Cortex of kidney (tissue), 1 donor: Measurements from ENCODE around the gene ZNF367.
"Not testable (repeated sequence)": the region's sequence is repeated elsewhere in the genome, so short reads cannot be mapped to it uniquely, and the experiment has no call there.

Source experiments
- DNase-seq: peaks from one replicate; lab custom pipeline; 2025; lab: John Stamatoyannopoulos, UW

Gene ZNF367

DNA sequence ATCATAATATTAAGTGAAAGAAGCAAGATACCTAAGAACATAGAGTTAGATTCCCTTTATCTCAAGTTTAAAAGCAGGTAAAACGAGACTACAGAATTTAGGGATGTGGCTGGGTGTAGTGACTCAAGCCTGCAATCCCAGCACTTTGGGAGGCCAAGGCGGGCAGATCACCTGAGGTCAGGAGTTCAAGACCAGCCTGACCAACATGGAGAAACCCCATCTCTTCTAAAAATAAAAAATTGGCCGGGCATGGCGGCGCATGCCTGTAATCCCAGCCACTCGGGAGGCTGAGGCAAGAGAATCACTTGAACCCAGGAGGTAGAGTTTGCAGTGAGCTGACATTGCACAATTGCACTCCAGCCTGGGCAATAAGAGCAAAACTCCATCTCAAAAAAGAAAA, 56.1 kb downstream of the ZNF367 start:
- DNase-seq = not testable (repeated sequence)

- DNase-seq = no peak
Observed at GRCh38 chr9:96361668-96362067, 56.5 kb downstream of the ZNF367 start.

DNA sequence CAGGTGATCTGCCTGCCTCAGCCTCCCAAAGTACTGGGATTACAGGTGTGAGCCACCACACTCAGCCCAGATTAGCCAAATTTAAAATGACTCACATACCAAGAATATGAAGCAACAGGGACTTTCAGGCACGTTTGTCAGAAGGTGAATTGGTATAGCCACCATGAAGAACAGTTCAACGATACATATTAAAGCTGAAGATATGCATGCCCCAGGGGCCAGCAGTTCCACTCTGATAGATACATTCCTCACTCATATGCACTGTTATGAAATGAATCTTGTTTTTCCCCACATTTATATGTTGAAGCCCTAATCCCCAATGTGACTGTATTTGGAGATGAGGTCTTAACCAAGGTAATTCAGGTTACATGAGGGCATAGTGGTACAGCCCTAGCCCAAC, 57.2 kb downstream of the ZNF367 start:
- DNase-seq = no peak

DNA sequence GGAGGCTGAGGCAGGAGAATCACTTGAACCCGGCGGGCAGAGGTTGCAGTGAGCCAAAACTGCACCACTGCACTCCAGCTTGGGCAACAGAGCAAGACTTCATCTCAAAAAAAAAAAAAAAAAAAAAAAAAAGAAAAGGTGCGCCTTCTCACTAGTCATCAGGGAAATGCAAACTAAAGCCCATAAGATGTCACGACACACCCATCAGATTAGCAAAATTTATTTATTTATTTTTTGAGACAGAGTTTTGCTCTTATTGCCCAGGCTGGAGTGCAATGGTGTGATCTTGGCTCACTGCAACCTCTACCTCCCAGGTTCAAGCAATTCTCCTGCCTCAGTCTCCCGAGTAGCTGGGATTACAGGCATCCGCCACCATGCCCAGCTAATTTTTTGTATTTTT, 57.6 kb downstream of the ZNF367 start:
- not testable (repeated sequence) for DNase-seq

DNA sequence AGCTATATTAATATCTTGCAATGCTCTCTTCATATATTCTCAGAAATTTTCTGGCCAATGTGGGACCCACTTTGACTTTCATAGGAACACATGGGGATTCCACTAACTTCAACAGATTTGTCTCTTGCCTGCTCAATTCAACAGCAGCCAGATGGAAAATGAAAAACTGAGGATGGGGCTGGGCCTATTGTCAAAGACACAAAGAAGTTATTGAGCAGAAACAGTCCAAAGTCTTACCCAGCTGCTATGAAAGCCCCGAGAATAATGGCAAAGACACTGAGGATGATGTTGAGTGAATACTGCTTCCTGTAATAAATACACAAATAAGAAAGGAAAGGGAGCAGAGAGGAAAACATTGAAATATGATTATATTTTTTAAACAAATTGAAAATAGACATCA, 67.3 kb downstream of the ZNF367 start:
- DNase-seq = no peak

DNA sequence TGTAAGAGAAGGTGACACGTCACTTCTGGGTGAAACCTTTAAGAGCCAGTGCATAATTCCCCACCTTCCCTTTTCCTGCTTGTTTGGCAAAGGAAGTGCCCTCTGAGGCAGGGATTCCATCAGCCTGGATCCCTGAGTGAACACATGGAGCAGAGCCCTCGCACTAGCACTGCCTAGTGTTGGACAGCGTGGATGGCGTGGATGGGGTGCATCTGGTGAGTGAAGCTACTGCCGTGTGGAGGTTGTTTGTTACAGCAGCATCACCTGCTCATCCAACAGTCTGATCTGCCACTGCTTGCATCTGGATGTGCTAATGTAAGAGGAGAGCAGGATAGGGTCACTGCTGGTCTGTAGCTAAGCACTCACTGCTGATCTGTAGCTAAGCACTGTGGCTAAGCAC, 69.9 kb downstream of the ZNF367 start:
- DNase-seq = no peak

DNA sequence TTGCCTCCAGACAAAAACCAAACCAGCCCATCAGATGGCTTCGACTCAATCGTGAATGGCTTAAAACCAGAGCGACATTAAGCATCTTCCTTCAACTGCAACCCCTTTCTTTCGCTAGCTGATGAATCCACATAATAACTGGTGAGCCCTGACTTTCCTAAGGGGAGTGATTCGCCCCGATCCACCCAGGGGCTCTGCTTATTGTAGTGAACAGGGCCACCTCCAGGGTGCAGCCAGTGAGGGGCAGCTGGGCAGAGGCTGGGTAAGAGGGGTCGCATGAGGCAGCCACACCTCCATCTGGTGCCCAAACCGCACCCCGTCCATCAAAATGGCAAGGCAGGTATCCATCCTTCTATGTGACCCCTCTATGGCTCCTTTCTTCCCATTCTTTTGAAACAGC, 72.6 kb downstream of the ZNF367 start:
- DNase-seq = no peak

DNA sequence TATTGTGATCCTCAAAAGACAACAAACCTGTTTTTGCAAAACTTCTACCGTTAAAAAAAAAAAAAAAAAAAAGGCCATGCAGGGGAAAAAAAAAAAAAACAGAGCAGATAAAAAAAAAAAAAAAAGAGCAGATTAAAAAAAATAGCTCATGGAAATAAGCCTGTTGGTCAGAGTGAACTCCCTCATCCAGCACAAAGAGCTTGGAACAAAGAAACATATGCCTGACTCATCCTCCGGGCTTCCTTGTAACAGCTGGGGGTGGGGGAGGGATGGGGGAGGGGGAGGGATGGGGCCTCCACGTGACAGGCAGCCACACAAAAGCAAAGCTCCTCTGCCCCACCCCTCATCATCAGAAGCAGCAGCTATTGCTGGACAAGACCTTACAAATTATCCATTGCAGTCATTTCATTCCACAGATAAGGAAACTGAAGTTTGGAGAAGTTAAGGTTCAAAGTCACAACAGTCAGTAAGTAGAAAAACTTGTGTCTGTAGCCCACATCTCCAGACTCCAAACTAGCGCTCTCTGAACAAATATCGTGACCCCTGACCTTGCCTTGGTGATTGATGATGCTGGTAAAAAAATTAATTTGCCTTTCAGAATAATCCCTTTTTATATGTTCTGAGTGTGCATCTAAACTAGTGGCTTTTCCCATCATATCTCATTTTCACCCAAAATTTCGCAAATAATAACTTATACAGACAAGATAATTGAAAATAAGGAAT, 73.6 kb downstream of the ZNF367 start:
- DNase-seq = no peak

- DNase-seq = no peak
Observed at GRCh38 chr9:96343515-96344360, 74.4 kb downstream of the ZNF367 start.

GRCh38 chr9:96342571-96343245, 75.5 kb downstream of the ZNF367 start:
- no peak for DNase-seq

DNA sequence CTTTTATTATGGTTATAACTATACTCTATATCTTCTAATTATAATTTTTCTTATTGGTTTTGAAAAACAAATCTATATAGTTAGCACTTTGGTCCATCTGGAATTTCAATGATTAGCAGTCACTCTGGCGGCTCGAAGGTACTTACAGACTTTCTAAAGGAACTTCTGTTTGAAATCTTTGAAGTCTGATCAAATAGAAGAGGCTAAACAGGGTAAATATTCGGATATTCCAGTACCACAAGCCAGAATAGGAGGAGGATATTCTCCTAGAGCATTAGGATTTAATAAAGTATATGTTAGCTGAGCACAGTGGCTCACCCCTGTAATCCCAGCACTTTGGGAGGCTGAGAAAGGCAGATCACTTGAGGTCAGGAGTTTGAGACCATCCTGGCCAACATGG, 77.5 kb downstream of the ZNF367 start:
- no peak for DNase-seq

GRCh38 chr9:96338299-96338698, 79.9 kb downstream of the ZNF367 start:
- no peak for DNase-seq
